SK-N-SH treated with all-trans-retinoic acid at 6 μM for 48 hours (cell line): ENCODE results near the gene MSRB3.

Experiments used
- ARNTL ChIP-seq: fragments of 450-650 bp; formaldehyde crosslinking; IDR thresholded peaks from 2 replicates; pipeline ENCODE4 v1.5.0; 2020; ENCODE audit warnings: low read depth, mild to moderate bottlenecking, moderate library complexity, borderline replicate concordance
- BACH2 ChIP-seq: fragments of 250-450 bp; sonication (Bioruptor Pico); IDR thresholded peaks from 2 replicates; pipeline ENCODE4 v1.9.0; 2021; ENCODE audit warnings: mild to moderate bottlenecking, borderline replicate concordance
- ISL1 ChIP-seq: fragments of 250-450 bp; sonication (Bioruptor Pico); IDR thresholded peaks from 2 replicates; pipeline ENCODE4 v2.1.2; 2022; ENCODE audit warnings: mild to moderate bottlenecking, moderate library complexity
- OSR1 ChIP-seq: fragments of 250-450 bp; sonication (Bioruptor Pico); IDR thresholded peaks from 2 replicates; pipeline ENCODE4 v1.8.0; 2022; ENCODE audit warnings: moderate library complexity, mild to moderate bottlenecking, inconsistent platforms
- PPARA ChIP-seq: fragments of 250-450 bp; sonication (Bioruptor Pico); IDR thresholded peaks from 2 replicates; pipeline ENCODE4 v1.5.0; 2020; ENCODE audit warnings: mild to moderate bottlenecking, borderline replicate concordance
- TOX ChIP-seq: fragments of 250-450 bp; sonication (Bioruptor Pico); IDR thresholded peaks from 2 replicates; pipeline ENCODE4 v1.8.0; 2021; ENCODE audit warnings: mild to moderate bottlenecking, moderate library complexity, borderline replicate concordance
- ZC3H10 ChIP-seq: fragments of 250-450 bp; sonication (Bioruptor Pico); IDR thresholded peaks from 2 replicates; pipeline ENCODE4 v1.5.1; 2021; ENCODE audit warnings: mild to moderate bottlenecking, moderate library complexity
- ZFP3 ChIP-seq: fragments of 250-450 bp; sonication (Bioruptor Pico); IDR thresholded peaks from 2 replicates; pipeline ENCODE4 v1.5.0; 2020; ENCODE audit warnings: mild to moderate bottlenecking, moderate library complexity
- ZFP30 ChIP-seq: fragments of 450-650 bp; formaldehyde crosslinking; IDR thresholded peaks from 2 replicates; pipeline ENCODE4 v1.5.0; 2022; ENCODE audit warnings: mild to moderate bottlenecking, moderate library complexity
- ZNF8 ChIP-seq: fragments of 450-650 bp; formaldehyde crosslinking; IDR thresholded peaks from 2 replicates; pipeline ENCODE4 v1.5.0; 2020; ENCODE audit warnings: mild to moderate bottlenecking, moderate library complexity
- TF ChIP-seq, protein P1 (sequence below): fragments of 250-450 bp; sonication (Bioruptor Pico); IDR thresholded peaks from 2 replicates; pipeline ENCODE4 v1.5.1; 2020; ENCODE audit warnings: low read depth, mild to moderate bottlenecking, moderate library complexity
- TF ChIP-seq, protein P2 (sequence below): fragments of 250-450 bp; sonication (Bioruptor Pico); IDR thresholded peaks from 2 replicates; pipeline ENCODE4 v1.5.1; 2021; ENCODE audit warnings: mild to moderate bottlenecking, moderate library complexity

DNA sequence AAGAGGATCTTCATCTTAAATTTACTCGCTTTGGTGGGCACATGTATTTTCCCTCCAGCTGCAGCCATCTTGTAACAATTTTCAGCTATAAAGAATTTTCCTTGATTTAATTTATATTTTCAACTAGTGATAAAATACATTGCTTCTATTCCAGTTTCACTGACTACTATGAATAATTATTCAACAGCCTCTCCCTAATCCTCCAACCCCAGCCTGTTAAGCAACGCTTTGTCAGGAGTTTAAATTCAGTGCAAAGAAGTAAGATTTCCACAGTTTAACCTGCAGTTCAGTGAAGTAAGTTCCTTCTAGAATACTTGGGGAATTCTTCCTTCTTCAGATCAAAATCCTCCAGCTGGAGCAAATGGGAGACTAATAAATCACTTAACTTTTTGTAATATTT is 180.2 kb downstream of the MSRB3 start:
- no peak for TF ChIP-seq ZC3H10 (CRISPR knock-in tag)
- no peak for TF ChIP-seq OSR1 (CRISPR knock-in tag)
- no peak for TF ChIP-seq PPARA (CRISPR knock-in tag)
- no peak for TF ChIP-seq ZNF8 (CRISPR knock-in tag)
- no peak for TF ChIP-seq ZFP30
- TF ChIP-seq, protein P1, sequence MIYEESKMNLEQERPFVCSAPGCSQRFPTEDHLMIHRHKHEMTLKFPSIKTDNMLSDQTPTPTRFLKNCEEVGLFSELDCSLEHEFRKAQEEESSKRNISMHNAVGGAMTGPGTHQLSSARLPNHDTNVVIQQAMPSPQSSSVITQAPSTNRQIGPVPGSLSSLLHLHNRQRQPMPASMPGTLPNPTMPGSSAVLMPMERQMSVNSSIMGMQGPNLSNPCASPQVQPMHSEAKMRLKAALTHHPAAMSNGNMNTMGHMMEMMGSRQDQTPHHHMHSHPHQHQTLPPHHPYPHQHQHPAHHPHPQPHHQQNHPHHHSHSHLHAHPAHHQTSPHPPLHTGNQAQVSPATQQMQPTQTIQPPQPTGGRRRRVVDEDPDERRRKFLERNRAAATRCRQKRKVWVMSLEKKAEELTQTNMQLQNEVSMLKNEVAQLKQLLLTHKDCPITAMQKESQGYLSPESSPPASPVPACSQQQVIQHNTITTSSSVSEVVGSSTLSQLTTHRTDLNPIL (CRISPR knock-in tag): no peak
- no peak for TF ChIP-seq ISL1 (CRISPR knock-in tag)
- TF ChIP-seq TOX: no peak
- no peak for TF ChIP-seq ARNTL
- TF ChIP-seq, protein P2, sequence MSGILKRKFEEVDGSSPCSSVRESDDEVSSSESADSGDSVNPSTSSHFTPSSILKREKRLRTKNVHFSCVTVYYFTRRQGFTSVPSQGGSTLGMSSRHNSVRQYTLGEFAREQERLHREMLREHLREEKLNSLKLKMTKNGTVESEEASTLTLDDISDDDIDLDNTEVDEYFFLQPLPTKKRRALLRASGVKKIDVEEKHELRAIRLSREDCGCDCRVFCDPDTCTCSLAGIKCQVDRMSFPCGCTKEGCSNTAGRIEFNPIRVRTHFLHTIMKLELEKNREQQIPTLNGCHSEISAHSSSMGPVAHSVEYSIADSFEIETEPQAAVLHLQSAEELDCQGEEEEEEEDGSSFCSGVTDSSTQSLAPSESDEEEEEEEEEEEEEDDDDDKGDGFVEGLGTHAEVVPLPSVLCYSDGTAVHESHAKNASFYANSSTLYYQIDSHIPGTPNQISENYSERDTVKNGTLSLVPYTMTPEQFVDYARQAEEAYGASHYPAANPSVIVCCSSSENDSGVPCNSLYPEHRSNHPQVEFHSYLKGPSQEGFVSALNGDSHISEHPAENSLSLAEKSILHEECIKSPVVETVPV (CRISPR knock-in tag): no peak
- TF ChIP-seq BACH2: no peak
- TF ChIP-seq ZFP3 (CRISPR knock-in tag): no peak
